SKM-1 (cell line): Measurements from ENCODE around the gene TREML1.
"Not testable (repeated sequence)": the region's sequence is repeated elsewhere in the genome, so short reads cannot be mapped to it uniquely, and the experiment has no call there.

ENCODE experiments used
- DNase-seq: peaks from one replicate; lab custom pipeline; 2025; ENCODE audit not compliant: unreplicated experiment; lab: John Stamatoyannopoulos, UW

Gene TREML1

DNA sequence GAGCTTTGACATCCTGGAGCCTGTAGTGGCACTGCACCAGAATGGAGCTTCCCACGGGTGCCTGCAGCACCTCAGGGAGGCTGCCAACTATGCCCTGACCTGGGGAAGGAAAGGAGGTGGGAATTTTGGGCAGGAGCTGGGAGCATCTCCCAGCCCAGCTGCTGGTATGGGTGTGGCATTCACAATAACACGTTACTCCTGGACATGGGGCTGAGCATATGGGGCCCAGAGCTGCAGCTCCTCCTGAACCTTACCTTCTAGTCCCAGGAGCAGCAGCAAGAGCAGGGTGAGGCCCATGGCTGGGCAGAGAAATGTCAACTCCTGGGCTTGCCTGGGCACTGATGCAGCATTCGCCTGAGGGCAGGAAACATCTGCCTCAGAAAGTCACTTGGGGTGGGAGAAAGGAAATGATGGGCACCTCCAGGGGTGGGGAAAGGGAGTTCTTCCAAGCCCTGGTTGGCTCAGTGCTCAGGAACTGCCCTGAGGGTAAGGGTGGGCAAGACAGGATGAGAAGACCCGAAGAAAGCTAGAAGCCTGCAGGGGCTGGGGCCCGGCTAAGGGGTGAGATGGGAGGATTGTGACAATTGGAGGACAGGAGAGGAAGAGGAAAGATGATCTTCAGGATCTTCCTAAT lies at the start of gene TREML1:
TSS of gene TREML1 (minus strand) at position 356 of the 634 bp plus-strand sequence. CDS start at position 297, 59 bp downstream.
- no peak for DNase-seq

DNA sequence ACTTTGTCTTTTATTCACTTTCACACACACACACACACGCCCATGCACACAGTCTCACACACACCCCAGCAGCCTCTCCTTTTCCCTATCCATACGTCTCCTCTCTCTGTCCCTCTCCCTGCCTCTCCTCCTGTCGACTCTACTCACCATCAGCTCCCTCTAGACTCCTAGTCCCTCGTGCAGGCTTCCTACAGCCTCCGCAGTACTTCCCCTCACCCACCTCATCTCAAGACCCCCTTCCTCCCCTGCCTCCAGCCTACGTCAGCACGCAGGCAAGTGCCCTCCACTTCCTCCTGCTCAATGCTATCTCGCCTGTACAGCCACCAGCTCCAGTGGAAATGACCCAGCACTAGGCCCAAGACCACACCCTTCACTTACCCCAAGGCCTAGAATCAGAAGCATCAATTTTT lies 47.6 kb upstream of the TREML1 start:
- no peak for DNase-seq

DNA sequence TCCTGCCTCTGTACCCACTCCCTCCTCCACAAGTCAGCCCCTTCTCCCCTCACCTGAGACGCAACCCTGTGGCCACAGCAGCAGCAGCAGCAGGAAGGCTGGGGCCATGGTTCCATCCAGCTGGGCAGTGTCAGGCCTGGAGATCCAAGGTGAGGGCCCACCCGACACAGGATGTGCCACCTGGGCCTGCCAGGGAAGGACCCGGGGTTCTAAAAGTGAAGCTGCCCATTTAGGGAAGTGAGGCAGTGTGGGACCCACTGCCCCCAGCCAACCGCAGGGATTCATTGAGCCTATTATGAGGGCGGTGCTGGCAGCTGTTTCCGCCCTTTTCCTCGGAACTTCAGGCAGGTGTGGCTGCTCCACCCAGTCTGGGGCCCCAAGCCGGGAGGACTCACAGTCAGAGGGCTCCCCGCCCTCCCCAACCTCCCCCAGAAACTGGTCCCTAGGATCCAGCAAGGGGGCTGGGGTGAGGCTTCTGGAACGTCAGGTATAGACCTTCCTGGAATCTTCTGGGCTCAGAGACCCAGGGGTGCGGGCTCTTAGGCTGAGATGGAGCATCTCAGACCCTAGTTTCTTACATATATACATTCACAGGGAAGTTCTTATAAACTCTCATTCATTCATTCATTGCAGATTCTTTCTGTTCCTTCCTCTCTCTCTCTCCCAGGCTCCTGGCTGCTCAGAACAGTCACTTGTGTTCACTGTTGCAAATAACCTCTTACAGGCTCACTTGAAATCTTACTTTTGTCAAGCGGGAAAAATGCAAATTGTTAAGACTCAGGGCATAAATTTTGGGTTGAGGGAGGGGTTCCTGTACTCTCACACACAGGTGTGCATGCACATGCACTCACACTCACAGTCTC lies 47.0 kb upstream of the TREML1 start, which contains the start of gene TREML2:
TSS of gene TREML2 (minus strand) at position 249 of the 863 bp plus-strand sequence. CDS start at position 108, 141 bp downstream.
- no peak for DNase-seq

GRCh38 chr6:41200296-41200900 lies 46.3 kb upstream of the TREML1 start:
- DNase-seq: peak; percentile 94

- DNase-seq: no peak
Observed at GRCh38 chr6:41199552-41200246, 45.6 kb upstream of the TREML1 start.

DNA sequence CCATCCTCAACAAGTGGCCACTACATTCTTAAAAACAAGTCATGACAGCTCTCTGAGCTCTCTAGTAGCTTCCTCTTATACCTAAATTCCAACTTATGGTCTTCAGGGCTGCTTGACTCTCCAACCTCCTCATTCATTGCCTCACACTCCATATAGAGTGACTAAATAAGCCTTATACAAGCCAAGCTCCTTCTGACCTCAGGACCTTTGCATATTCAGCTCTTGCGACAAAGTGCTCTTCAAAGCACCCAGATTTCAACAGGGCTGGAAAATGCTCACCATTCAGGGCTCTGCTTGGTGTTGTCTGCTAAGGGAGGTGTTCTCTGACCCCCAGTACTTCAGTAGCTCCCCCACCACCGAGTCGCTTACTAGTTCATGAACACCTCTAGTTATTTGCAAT lies 43.1 kb upstream of the TREML1 start:
- DNase-seq: no peak

DNA sequence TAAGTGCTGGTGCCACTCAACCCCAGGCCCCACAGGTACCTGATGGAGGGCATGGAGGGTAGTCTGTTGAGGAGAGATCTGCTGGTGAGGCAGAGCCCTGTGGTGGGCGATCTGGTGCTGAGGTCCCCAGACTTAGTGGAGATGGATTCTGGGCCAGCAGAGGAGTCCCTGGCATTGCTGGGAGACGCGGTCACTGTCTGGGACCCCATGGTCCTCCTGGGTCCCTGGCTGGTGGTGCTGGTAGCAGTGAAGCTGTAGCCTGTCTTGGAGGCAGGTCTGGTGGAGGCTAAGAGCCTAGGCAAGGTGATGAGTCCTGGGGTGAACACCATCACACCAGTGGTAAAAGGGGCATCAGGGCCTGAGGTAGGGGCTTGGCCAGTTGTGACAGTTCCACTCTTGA lies 40.2 kb upstream of the TREML1 start:
- no peak for DNase-seq

- DNase-seq: no peak
Observed at GRCh38 chr6:41193884-41194283, 39.7 kb upstream of the TREML1 start.

- no peak for DNase-seq
Observed at GRCh38 chr6:41193171-41193734, 39.1 kb upstream of the TREML1 start.

DNA sequence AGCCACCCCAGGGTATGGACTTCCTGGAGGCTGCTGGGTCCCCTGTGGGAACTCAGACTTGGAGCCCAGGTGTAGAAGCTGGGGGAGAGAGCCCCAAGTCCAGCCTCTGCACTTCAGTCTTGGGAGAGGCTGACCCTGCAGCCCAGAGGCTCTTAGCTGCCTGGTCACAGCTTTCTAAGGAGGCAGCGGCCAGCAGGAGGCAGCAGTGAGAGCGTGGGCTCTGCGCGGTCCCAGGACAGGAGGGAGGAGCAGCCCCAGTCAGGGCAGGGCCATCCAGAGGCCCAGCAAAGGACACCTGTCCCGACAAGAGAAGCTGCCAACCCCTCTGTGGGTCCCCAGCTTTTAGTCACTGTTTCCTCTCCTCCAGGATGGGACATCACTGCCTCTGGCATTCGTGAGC lies 37.4 kb upstream of the TREML1 start:
- no peak for DNase-seq

- no peak for DNase-seq
Observed at GRCh38 chr6:41190791-41191190, 36.6 kb upstream of the TREML1 start.

DNA sequence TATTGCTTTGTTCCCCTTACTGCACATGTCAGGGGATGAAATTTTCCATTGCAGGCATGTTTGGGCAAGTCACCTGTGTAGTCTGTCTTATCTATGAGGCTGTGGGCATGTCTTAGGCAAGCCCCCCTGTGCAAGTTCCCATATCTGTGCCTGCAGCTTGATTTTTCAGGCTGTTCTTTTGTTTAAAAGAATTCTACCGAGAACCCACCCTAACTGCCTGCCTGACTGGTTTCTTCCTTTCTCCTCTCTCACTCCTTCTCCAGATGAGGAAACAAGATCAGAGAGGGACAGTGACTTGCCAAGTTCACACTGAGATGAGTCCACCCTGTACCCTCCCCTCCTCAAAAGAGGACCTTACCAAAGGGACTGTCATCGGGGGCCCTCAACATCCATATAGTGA lies 35.8 kb upstream of the TREML1 start:
- DNase-seq: no peak

GRCh38 chr6:41189046-41189445 lies 34.9 kb upstream of the TREML1 start:
- DNase-seq: not testable (repeated sequence)

DNA sequence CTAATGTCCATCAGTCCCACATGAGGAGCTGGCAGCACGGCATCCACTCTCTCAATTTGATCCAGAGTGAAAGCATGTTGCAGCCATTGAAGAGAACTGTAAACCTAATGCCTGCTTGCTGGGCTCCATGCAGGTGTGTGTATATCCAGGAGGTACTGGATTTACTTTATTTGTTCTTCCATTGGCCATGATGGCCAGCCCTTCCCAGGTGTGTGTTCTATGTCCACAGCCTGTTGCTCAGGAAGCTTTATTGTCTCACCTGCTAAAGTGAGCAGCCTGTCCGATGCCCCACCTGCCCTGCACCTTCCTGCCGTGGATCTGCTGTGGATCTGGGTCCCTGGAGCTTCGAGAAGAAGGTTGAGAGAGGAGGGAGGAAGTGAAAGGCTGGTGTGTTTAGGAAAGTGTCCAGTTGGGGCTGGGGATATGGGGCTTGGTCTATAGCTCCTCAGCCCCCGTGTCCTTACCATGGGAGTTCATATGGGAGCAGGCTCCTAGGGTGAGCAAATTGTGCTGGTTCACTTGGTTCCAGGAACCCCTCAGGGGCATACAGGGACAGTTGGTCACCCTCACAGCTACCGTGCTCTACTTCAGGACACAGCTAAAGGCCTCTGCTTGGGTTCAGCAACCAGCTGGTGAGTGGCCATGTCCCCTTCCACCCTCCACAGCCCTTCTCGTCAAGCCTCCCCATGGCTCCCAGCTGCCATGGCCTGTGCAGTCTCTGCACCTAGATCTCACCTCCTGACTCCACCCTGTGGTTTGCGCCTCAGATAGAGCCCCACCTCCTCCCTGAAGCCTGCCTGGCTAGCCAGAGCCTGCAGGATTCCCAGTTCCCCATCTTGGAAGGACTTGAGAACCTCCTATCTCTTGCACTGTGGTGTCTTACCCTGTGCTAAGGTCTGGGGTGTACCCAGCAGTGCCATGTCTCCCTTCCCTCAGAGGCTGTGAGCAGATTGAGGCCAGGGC lies 34.1 kb upstream of the TREML1 start:
- no peak for DNase-seq

DNA sequence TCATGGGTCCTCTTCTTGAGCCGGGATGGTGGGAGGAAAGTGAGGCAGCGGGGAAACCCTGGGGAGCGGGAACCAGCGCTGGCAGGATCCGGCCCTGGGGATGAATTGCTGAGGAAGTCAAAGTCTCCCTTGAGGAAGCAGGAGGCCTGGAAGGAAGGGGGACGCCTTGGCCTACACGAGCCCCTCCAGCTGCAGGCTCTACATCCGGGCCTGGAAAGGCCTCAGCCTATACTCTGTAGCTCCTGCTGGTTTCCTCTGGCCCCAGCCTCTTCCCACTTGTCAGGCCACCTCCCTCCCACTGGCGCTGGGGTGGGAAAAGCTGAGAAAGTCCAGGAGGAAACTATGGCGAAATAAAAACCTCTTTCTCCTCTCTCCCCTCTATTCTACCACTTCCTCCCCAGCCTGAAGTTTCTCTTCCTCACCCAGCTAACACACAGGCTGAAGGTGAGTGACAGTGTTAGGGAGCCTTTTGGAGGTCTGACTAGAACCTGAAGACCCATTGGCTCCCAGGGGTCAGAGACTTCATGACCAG lies 31.9 kb upstream of the TREML1 start:
- no peak for DNase-seq

DNA sequence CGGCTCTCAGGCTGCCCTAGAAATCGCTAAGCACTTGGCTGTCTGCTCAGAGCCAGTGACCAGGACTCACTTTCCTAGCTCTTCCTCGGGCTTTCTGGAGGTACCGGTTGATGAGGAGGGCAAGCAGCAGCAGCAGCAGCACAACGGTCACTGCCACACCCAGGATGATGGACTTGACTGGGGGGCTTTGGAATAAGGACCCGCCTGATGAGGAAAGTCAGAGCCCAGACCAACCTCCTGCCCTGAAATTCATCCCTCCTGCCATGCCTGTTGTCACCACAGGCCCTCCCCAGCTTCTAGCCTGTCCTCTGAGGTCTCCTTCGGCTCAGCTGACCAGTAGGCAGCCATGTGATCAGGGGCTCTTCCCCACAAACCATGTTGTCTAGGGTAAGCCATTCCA lies 30.6 kb upstream of the TREML1 start:
- no peak for DNase-seq

DNA sequence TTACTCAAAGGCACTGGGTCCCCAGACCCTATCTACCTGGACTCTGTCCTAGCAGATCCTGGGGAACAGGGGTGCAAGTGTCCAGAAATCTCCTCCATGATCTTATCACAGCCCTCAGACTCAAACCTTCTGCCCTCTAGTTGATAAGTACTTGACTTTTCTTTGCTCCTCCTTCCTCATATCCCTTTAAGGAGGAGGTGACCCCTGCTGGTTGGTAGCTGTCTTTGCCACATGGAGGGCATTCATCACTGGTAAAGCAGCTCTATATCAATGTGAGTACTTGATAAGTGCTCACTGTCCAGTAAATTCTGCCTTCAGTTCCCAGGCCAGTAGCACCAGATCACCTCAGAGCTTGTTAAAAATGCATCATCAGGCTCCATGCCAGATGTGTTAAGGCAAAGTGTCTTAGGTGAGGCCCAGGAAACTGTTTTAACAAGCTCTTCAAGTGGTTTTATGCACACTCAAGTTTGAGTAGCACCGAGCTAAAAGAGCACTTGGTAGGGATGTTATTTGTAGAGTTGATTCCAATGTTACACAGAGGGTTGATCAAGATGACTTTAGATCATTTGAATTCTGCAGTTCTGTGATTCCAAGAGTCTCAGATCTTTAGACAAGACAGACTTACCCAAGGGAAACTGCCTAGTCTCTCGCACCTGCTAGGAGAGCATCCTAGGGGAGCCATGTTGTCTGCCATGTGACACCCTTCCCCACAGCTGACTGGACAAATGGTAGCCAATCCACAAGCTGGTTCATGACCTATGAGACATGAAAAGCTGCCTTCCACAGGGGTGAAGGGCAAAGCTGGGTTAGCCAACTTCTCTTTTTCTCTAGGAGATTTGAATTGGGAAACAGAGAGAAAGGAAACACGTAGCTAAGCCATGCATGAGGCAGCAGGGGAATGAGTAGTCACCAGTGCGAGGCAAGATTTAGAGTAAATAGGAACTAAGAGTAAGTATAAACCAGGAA lies 28.2 kb upstream of the TREML1 start:
- DNase-seq: peak; percentile 98

DNA sequence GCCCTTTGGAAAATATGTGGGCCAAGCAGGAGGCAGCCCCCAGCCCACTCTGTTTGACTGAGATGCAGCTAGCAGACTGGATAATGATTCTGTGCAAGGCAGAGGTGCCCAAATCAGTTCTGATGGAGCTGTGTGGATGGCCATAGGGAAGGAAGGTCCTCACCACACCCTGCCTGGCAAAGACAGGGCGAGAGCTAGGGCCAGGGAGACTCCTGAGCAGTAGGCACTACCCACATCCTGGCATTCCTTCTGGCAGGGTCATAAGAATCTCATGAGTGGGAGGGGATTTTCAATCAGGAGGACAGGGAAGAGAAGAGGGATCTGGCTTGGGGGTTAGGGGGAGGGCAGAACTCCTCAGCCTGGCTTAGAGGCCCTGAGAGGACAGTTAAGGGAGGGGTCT lies 27.4 kb upstream of the TREML1 start:
- DNase-seq: no peak
